GM11168 (cell line): ENCODE measurements around the gene PPP4R4.
"Not testable (repeated sequence)": the region's sequence is repeated elsewhere in the genome, so short reads cannot be mapped to it uniquely, and the experiment has no call there.

Source experiments
- in situ Hi-C: fragments of 300-500 bp; cut with MboI; formaldehyde crosslinking; loops from one replicate; pipeline ENCODE4 v1.12.0; 2022; ENCODE audit warnings: low sequenced_read_pairs; ENCODE audit not compliant: unreplicated experiment

The PPP4R4 gene

DNA sequence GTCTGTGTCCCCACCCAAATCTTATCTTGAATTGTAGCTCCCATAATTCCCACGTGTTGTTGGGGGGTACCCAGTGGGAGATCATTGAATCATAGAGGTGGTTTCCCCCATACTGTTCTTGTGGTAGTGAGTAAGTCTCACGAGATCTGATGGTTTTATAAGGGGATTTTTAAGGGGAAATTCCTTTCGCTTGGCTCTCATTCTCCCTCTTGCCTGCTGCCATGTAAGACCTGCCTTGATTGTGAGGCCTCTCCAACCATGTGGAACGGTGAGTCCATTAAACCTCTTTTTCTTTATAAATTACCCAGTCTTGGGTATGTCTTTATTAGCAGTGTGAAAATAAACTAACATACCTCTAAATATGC is 122.0 kb downstream of the PPP4R4 start:
- in situ Hi-C loops, result not testable (repeated sequence)

DNA sequence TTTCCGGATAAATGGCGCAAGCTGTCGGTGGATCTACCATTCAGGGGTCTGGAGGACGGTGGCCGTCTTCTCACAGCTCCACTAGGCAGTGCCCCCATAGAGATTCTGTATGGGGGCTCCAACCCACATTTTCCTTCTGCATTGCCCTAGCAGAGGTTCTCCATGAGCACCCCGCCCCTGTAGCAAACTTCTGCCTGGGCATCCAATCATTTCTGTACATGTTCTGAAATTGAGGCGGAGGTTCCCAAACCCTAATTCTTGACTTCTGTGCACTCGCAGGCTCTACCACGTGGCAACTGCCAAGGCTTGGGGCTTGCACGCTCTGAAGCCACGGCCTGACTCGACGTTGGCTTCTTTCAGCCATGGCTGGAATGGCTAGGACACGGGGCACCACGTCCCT is 124.0 kb downstream of the PPP4R4 start:
- in situ Hi-C loops, result no loop called here

DNA sequence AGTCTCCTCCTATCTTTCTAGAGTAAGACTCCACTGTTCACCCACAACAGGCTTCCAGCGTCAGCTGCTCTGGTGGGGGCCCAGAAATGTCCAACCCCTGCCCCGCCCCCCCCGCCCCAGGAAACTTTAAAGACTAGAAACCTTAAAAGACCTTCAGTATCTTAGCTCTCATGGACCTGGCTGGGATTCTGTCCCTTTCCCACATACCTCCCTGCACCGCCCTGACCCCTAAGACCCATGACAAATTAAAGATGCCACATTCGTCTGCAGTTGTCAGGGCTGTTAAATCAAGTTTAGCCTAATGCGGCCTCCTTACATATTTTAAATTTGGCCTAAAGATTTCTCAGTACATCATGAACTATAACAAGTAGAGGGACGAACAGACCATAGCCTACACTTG is 129.0 kb downstream of the PPP4R4 start:
- in situ Hi-C loops, result no loop called here

DNA sequence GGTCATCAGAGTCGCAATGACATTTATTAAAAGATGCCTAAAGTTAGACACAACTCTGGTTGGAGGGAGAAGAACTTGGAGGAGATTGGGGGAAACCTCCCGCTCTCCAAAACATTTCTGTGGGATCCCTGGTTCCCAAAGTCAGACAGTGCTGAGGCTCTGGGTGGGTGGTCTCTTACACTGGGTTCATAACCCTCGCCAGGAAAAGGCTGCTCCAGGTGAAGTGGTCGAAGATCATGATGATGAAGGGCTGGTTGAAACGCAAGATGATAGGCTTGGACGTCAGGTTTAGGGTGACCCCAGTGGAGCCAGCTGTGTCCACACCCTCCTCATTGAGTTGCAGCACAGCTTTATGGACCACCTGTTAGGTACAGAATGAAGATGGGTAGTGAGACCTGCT is 130.1 kb downstream of the PPP4R4 start:
- in situ Hi-C loops, result no loop called here

DNA sequence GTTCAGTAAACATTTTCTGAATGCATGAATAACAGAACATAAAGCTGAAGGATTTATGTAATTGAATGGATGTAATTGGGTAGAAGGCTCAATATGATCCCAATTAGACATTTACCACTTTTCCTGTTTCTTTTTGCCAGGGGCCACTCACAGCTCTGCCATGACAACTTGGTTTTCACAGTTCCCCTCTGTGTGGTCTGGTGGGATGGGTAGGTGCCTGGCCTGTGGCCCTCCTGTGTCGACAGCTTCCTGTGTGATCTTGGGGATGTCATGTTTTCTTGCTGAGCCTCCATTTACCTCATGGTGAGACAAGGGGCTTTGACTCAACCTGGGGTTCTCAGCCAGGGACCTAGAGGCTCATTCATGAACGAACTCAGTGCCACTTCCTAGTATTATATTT is 131.5 kb downstream of the PPP4R4 start:
- in situ Hi-C loops, result no loop called here

DNA sequence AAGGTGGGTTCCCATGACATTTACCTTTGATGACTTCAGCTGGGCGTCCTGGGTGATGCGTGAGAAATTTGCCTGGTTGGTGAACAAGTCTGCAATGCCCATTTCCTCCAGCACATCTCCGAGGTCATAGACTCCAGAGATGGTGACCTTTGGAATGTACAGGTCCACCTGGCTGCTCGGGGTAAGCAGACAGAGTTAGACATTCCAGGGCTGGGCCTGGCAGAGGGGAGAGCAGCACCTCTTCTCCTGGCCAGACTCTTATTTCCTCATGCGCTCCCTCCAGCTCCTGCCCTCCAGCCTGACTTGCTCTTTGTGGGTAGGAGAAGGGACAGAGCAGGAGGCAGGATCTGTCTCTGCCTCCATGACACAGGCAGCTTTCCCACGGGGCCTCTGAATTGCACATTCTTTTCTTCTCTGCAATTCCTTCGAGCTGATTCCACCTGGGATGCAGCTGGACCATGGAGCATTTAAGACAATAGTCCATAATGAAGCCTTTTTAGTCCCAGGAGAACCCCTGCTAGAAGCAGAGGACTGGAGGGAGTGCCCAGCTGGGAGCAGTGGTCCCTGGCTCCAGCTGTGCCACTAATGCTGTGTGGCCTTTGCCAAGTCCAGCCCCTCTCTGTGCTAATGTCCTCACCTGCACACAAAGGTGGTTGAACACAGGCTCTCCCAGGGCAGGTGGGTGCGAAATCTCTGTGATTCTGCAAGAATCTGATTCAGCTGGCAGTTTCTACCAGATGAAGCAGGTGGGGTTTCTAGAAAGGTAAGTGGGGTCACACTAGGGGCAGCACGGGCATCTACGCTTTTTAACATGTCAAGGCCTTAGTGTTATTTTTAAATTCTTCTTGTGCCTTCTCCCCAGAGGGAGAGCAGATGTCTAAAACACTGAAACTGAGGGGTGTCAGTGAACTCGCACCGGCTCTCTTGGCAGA is 132.2 kb downstream of the PPP4R4 start:
- in situ Hi-C loops, result no loop called here

DNA sequence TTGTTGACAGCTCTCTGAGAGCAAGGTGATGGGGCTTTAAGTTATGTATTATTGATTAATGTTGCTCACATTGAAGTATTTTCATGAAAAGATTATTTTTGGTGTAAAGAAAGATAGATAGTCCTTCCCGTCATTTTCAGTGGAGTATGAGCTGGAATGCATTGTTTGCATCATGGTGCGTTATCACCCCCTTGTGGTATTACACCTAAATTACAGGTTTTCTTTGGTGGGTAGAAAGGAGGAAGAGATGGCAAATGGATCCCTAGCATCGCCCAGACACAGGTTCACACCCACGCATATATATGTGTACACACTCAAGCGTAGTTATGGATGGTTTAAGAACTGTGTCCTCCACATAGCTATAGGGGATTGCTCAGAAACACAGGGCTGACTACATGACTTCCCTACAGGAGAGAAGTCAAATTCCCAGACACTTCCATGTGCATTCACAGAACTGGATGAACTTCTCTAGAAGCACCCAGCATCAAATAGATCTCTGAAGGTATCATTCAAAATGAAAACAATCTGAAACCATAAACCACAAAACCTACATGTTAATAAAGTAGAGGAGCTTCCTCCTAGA is 133.4 kb downstream of the PPP4R4 start:
- in situ Hi-C loops, result no loop called here

DNA sequence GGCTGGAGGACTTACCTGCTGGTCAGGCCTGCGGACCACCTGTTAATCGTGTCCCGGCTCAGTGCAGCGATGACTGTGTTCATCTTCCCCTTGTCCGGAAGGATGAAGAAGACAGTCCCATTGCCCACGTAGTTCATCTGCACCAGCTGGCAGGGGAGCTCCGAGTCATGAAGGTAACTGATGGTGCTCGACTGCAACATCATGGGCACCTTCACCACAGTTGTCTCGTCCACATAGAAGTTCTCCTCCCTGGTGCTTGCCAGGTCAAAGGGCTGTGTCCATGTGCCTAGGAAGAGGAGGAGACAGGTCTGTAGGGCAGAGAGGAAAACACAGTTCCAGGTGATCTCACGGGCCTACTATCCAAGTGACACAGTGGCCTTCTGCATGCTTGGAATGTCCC is 135.6 kb downstream of the PPP4R4 start:
- in situ Hi-C loops, result no loop called here

DNA sequence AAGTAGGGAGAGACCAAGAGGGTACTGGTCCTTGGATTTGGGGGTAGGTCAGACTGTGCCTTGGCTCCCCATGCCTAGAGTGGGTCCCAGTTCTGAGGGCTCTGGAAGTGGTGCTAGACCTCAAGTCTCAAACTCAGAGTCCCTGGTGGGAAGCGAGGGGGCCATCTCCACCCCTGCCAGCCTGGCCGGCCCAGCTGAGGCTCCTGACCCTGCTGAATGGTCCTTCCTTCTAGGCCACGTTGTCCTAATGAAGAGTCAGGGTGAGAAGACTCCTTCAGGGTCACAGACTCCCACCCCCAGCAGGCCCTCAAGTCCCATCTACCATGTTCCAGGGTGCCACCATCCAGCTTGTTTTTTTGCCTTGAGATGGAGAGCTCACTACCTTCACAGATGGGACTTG is 136.1 kb downstream of the PPP4R4 start:
- in situ Hi-C loops, result no loop called here

DNA sequence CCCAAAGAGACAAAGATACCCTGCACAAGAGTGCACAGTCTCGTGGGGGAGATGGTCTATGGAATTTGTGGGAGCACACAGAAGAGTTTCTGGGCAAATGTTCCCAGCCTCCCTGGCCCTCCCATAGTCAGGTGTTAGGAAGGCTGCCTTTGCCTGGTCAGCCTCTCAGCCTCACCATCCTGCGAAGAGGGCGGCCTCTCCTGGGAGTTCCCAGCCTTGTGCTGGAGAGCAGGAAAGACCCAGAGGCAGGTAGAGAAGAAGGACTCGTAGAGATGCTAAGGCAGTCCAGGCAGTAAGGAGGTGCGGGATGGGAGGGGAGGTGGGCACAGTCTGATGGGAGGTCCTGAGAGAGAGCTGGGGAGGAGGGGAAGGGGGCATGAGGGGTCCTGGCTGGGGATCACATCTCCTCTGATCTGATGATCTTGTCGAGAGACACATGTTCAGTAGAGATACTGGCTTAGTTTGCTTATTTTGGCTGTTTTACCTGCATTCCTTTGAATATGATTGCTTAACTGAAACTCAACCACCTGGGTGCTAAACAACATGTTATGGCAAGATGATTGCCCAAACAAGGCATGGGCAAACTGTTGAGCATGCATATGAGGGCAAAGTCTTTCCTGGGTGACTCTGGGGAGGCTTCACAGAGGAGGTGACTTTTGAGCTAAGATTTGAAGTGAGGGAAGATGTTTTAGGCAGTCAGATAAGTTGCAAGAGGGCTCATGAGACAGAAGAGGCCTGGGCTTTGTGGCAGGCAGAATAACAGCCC is 138.5 kb downstream of the PPP4R4 start:
- in situ Hi-C loops, result no loop called here

DNA sequence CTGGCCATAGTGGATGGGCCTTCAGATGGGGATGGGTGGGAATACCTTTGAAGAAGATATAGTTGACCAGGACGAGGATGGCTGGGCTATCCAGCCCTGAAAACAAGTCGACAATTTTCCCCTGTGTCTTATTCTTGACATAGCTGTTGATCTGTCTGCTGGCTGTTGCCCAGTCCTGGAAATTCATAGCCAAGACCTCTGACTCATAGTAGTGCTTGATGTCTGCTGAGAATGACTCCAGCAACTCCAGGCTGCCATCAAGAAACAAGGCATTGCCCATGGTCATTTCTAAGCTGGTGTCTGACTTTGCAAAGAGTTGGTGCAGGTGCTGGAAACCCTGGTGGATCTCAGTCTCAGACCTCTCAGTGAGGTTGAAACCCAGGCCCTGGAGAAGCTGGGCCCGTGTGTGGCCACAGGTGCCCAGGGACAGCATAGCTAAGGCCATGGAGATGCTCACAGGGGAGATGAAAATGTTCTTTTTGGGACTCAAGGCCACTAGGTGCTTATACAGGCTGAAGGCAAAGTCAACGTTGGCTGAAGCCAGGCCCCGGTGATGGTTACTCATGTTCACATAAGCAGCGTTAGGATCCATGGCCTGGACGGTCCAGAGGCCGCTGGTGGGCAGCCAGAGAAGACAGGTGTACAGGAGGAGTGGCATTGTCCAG is 140.0 kb downstream of the PPP4R4 start:
- in situ Hi-C loops, result no loop called here

DNA sequence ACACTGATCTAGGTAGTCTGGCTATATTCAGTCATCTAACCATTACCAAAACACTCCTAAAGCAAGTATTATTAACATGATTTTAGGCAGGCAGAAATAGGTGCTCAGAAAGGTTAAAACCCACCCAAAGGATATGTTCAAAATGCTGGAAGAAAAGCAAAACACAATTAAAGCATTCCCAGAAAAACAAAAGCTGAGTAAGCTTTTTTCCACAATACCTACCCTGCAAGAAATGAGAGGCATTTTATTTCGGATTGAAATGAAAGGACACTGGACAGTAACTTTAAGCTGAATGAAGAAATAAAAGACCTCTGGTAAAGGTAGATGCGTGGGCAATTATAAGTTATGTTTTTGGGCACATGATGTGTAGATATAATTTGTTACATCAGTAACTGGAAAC is 140.8 kb downstream of the PPP4R4 start:
- in situ Hi-C loops, result no loop called here

DNA sequence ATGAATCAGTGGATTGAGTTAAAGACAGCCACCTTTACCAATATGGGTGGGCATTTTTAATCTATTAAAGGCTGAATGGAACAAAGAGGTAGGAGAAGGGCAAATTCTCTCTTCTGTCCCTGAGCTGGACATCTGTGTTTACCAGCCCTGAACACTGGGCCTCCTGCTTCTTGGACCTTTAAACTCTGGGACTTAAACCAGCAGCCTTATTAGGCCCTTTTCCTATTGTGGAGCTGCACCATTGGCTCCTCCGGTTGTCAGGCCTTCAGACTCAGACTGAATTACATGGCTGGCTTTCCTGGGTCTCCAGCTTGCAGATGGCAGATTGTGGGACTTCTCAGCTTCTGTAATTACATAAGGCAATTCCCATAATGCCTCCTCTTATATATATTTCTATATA is 142.6 kb downstream of the PPP4R4 start:
- in situ Hi-C loops, result no loop called here

DNA sequence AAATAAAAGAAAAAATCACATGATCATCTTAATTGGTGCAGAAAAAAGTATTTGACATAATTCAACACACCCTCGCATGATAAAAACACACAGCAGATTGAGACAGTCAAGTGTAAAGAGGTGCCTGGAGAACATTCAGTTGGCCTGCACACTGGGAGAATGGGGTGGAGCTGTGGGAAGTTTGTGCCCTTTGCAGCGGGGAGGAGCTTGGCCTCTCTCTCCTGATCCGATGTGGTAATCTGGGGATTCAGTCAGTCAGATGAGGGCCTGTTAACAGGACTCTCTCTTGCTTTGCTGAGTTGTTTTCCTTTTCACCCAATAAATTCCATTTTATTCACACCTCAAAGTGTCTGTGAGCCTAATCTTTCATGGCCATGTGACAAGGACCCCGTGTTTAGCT is 143.1 kb downstream of the PPP4R4 start:
- in situ Hi-C loops, result no loop called here

DNA sequence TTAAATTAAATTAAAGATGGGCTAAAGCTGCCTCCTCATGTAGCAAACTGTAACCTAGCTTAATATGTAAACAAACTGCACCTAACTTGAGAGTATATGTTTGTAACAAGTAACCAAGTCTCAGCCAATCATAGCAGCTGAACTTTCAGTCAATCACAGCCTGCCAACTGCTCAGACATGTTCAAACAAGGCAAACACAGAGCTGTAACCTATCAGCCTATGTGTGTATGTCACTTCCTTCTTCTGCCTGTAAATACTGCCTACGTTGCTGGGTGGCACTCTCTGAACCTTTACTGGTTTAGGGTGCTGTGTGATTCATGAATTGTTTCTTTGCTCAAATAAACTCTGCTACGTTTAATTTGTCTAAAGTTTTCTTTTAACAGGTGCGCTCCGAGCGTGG is 146.1 kb downstream of the PPP4R4 start:
- in situ Hi-C loops, result no loop called here

DNA sequence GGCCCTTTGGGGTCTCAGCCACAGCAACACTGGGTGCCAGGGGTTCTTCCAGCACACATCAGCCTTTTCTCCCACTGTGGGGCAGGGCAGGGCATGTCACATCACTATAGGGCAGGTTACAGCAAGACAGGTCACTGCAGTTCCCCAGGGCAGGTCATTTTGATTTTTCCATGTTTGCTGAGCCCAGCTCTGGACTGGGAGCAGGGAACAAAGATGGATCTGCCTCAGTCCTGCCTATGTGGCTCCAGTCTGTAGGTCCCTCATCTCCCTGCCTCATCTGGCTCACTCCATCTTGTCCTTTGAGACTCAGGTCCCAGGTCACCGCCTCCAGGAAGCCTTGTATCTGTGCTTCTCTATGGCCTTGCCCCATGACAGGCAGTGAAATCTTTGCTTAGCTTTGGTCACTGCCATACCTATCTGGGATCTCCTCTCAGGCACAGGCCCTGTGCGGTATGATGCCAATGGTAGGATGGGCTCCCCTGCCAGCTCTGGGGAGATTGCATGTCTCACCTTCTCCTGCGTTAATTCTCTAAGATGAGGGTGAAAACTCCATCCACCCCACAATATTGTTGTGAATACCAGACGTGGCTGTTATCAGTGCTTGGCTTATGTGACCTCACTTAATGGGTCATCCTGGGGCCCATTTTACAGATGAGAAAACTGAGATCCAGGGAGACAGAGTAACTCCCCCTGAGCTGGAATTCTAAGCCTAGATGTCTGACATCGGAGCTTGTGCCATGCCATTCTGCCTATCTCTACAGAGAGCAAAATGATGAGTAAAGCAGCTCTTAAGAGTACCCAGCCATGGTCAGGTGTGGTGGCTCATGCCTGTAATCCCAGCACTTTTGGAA is 147.5 kb downstream of the PPP4R4 start:
- in situ Hi-C loops, result no loop called here

DNA sequence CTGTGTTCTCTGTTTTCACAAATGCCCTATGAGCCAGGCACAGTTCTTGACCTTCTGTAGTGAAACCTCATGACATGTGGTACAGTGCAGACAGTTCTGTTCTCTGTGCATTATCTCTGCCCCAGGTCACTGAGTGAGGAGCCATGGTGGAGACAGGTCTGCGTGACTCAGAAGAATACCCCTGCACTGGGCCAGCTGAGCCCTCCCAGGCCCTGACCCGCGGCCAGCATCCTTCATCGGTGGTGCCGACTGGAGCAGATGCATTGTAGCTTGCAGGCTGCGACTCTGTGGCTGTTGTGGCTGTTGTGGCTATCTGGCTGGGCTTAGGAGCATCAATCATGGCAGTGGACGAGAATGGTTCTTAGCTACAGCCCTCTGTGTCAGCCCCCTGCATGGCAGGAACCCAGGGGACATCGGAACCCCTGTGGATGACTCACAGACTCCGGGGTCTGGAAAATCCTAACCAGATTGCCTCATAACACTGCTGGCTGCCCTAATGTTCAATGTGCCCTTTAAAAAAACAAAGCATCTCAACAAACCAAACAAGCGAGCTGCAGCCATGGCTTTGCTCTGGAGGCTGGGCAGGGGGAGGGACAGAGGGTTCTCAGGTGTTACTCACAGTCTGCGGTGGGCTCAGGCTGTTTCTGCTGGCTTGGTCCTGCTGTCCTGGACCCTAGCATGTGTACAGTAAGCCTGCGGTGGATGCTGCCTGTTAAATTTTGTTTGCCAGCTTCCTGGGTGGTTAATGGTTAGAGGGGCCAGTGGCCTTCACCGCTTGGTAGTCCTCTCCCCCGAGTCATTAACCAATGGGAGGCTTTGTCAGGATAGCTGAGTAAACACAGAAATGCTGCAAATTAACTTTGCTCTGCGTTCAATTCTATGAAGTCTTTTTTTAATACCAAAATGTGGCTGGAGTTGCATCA is 148.8 kb downstream of the PPP4R4 start, which contains the start of gene SERPINA6:
SERPINA6 (minus strand) TSS at position 689 of the 923 bp plus-strand sequence. CDS start 8,688 bp downstream, outside the sequence.
- in situ Hi-C loops, result no loop called here

DNA sequence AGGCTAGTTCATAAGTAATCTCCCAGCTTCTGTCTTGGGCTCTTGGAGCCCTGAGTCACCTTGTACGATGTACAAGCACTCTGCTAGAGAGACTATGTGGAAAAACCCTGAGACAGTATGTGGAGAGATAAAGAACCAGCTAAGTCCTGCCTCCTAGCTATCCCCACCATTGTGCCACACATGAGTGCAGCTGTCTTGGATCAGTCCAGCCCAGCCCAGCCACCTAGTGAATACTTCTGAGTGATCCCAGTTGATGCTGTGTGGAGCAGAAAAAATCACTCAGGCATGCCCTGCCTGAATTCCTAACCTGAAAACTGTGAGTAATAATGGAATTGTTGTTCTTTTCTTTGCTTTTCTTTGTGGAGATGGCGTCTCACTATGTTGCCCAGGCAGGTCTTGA is 154.1 kb downstream of the PPP4R4 start:
- in situ Hi-C loops, result no loop called here
